ENCODE measurements around the gene TMEM174. TPM values are rescaled to one million over a fixed set of nuclear protein-coding genes. Genes with fewer than 3 reads are reported as not detected.

Gene TMEM174
- total RNA-seq, 3 donors from 2014 or later = not detected

DNA sequence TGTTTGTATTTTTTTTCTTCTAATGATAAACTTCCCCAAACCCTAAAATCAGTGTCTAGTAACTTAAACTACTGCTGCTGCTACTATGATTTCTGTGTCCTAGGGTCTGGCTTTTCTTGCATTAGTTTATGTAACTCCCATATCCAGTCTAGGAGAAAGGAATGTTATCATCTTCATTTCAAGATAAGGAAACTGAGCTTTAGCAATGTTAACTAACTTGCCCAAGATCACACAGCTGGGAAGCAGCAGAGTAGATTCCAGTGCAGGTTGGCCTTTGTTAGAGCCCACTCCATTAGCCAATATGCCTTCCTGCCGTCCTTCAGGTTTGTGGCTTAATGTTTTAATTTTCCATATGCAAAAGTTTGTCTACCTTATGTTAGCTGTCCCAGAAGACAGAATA, 42.2 kb upstream of the TMEM174 start:
- intact Hi-C loops (cut with DNase I, micrococcal nuclease) = no loop called here
- no peak overlapping the region for H3K4me3 ChIP-seq
- TF ChIP-seq, protein P1, sequence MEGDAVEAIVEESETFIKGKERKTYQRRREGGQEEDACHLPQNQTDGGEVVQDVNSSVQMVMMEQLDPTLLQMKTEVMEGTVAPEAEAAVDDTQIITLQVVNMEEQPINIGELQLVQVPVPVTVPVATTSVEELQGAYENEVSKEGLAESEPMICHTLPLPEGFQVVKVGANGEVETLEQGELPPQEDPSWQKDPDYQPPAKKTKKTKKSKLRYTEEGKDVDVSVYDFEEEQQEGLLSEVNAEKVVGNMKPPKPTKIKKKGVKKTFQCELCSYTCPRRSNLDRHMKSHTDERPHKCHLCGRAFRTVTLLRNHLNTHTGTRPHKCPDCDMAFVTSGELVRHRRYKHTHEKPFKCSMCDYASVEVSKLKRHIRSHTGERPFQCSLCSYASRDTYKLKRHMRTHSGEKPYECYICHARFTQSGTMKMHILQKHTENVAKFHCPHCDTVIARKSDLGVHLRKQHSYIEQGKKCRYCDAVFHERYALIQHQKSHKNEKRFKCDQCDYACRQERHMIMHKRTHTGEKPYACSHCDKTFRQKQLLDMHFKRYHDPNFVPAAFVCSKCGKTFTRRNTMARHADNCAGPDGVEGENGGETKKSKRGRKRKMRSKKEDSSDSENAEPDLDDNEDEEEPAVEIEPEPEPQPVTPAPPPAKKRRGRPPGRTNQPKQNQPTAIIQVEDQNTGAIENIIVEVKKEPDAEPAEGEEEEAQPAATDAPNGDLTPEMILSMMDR (IDR thresholded peaks at IDR 0.05) = no peak
- no peak for ATAC-seq
- H3K4me1 ChIP-seq (ENCODE audit: low read depth) = peaks cover 33% of the 10 kb centered on the region
- DNase-seq = no peak
- H3K9me3 ChIP-seq = no peaks in the 10 kb centered on the region
- no peaks in the 10 kb centered on the region for H3K36me3 ChIP-seq (ENCODE audit: low read depth)

- Histone ChIP-seq H3K36me3 (ENCODE audit: low read depth) (no peaks in the 10 kb centered on the region), H3K4me3 (no peak overlapping the region), H3K4me1 (ENCODE audit: low read depth) (peaks cover 29% of the 10 kb centered on the region), H3K9me3 (no peaks in the 10 kb centered on the region)
- ATAC-seq (peak; percentile 62), DNase-seq (no peak)
- TF ChIP-seq, protein P1 (IDR thresholded peaks at IDR 0.05) = no peak
- intact Hi-C loops (cut with DNase I, micrococcal nuclease) = no loop called here
Observed at GRCh38 chr5:73131711-73132425, 41.1 kb upstream of the TMEM174 start.

GRCh38 chr5:73132759-73133158, 40.2 kb upstream of the TMEM174 start:
- no peak for DNase-seq
- Histone ChIP-seq H3K4me3 (no peak overlapping the region), H3K4me1 (ENCODE audit: low read depth) (peaks cover 29% of the 10 kb centered on the region), H3K9me3 (no peaks in the 10 kb centered on the region), H3K36me3 (ENCODE audit: low read depth) (no peaks in the 10 kb centered on the region)
- TF ChIP-seq, protein P1 (IDR thresholded peaks at IDR 0.05) = no peak
- intact Hi-C loops (cut with DNase I, micrococcal nuclease) = no loop called here
- peak; percentile 7 for ATAC-seq

GRCh38 chr5:73135021-73135420, 38.0 kb upstream of the TMEM174 start:
- ATAC-seq = no peak
- DNase-seq = no peak
- Histone ChIP-seq H3K9me3 (no peaks in the 10 kb centered on the region), H3K36me3 (ENCODE audit: low read depth) (no peaks in the 10 kb centered on the region), H3K4me3 (no peak overlapping the region), H3K4me1 (ENCODE audit: low read depth) (peaks cover 27% of the 10 kb centered on the region)
- intact Hi-C loops (cut with DNase I, micrococcal nuclease) = no loop called here
- TF ChIP-seq, protein P1 (IDR thresholded peaks at IDR 0.05) = no peak

- TF ChIP-seq, protein P1 (IDR thresholded peaks at IDR 0.05) = no peak
- Histone ChIP-seq H3K36me3 (ENCODE audit: low read depth) (no peaks in the 10 kb centered on the region), H3K9me3 (no peaks in the 10 kb centered on the region), H3K4me3 (no peak overlapping the region), H3K4me1 (ENCODE audit: low read depth) (peaks cover 23% of the 10 kb centered on the region)
- no peak for DNase-seq
- peak; percentile 24 for ATAC-seq
- intact Hi-C loops (cut with DNase I, micrococcal nuclease) = no loop called here
Observed at GRCh38 chr5:73135429-73136054, 37.5 kb upstream of the TMEM174 start.

Data from mucosa of descending colon (tissue), 3 donors.